Measurements from ENCODE around the gene PABPC5. TPM values are rescaled to one million over a fixed set of nuclear protein-coding genes. Genes with fewer than 3 reads are reported as not detected.

The PABPC5 gene
- 1 to 10 TPM; 2.2 to 4.2 (median 3.7) TPM for total RNA-seq

- TF ChIP-seq POLR2AphosphoS5 (IDR thresholded peaks at IDR 0.05) (peak; percentile 78 to 94), EP300 (IDR thresholded peaks at IDR 0.05) (no peak), POLR2A (IDR thresholded peaks at IDR 0.05; ENCODE audit: low read depth) (peak; percentile 40), CTCF (IDR thresholded peaks at IDR 0.05) (no peak)
- peak within 1 kb of the TSS; percentile 53 to 64 (median 59) for H3K4me3 ChIP-seq
- no peak for DNase-seq (ENCODE audit: extremely low spot score)
- H3K27ac ChIP-seq (replicated peaks in 1 of 4): peak within 1 kb of the TSS; percentile 81 to 87 (median 84)
- H3K4me1 ChIP-seq: peaks cover 0 to 16% (median 3%) of the 10 kb centered on the region in 4 donors
- intact Hi-C loops (cut with DNase I): no loop called here
- no peaks in the 10 kb centered on the region for H3K9me3 ChIP-seq
- H3K36me3 ChIP-seq: no peaks in the 10 kb centered on the region
- no peaks in the 10 kb centered on the region for H3K27me3 ChIP-seq
- 14% methylated on average over 42 of the region's 48 CpGs for WGBS
Observed at GRCh38 chrX:91434351-91435168, at the start of gene PABPC5. PABPC5 (plus strand) TSS chrX:91434839; CDS start chrX:91435578, 739 bp downstream.

GRCh38 chrX:91389026-91389425 lies 45.6 kb upstream of the PABPC5 start:
- no peak overlapping the region for H3K4me3 ChIP-seq
- 73% methylated on average over 2 of the region's 2 CpGs for WGBS
- no peaks in the 10 kb centered on the region for H3K36me3 ChIP-seq
- H3K27ac ChIP-seq (replicated peaks in 1 of 4): no peak overlapping the region
- H3K4me1 ChIP-seq: no peaks in the 10 kb centered on the region
- H3K9me3 ChIP-seq: no peaks in the 10 kb centered on the region
- intact Hi-C loops (cut with DNase I): no loop called here
- H3K27me3 ChIP-seq: no peaks in the 10 kb centered on the region
- DNase-seq (ENCODE audit: extremely low spot score): no peak
- TF ChIP-seq CTCF (IDR thresholded peaks at IDR 0.05) (no peak), EP300 (IDR thresholded peaks at IDR 0.05) (no peak), POLR2A (IDR thresholded peaks at IDR 0.05; ENCODE audit: low read depth) (no peak), POLR2AphosphoS5 (IDR thresholded peaks at IDR 0.05) (no peak)

GRCh38 chrX:91414713-91415112 lies 19.9 kb upstream of the PABPC5 start:
- TF ChIP-seq EP300 (IDR thresholded peaks at IDR 0.05) (no peak), POLR2AphosphoS5 (IDR thresholded peaks at IDR 0.05) (no peak), CTCF (IDR thresholded peaks at IDR 0.05) (peak; percentile 15 to 51 (median 38)), POLR2A (IDR thresholded peaks at IDR 0.05; ENCODE audit: low read depth) (no peak)
- 16% methylated on average over 6 of the region's 6 CpGs for WGBS

GRCh38 chrX:91435395-91435794 lies 756 bp downstream of the PABPC5 start:
- Histone ChIP-seq H3K4me1 (peaks cover 0 to 16% (median 3%) of the 10 kb centered on the region in 4 donors), H3K9me3 (no peaks in the 10 kb centered on the region), H3K27ac (replicated peaks in 1 of 4) (peak overlapping the region; percentile 81 to 87 (median 84)), H3K4me3 (peak overlapping the region; percentile 53 to 64 (median 59)), H3K36me3 (no peaks in the 10 kb centered on the region), H3K27me3 (no peaks in the 10 kb centered on the region)
- no peak for TF ChIP-seq POLR2AphosphoS5 (IDR thresholded peaks at IDR 0.05)
- TF ChIP-seq POLR2A (IDR thresholded peaks at IDR 0.05; ENCODE audit: low read depth): no peak
- no peak for TF ChIP-seq EP300 (IDR thresholded peaks at IDR 0.05)
- no peak for TF ChIP-seq CTCF (IDR thresholded peaks at IDR 0.05)
- intact Hi-C loops (cut with DNase I): no loop called here
- no peak for DNase-seq (ENCODE audit: extremely low spot score)
- WGBS: 43% methylated on average over 14 of the region's 14 CpGs

More at GRCh38 chrX:91414713-91415112, 19.9 kb upstream of the PABPC5 start:
- Histone ChIP-seq H3K27ac (replicated peaks in 1 of 4) (no peak overlapping the region), H3K27me3 (no peaks in the 10 kb centered on the region), H3K9me3 (peaks cover 0 to 6% (median 0%) of the 10 kb centered on the region in 4 donors), H3K4me3 (no peak overlapping the region), H3K4me1 (no peaks in the 10 kb centered on the region), H3K36me3 (no peaks in the 10 kb centered on the region)
- intact Hi-C loops (cut with DNase I): no loop called here
- no peak for DNase-seq (ENCODE audit: extremely low spot score)

Small RNA genes within 50 kb of the gene (small RNA-seq; reads per million reads assigned to genes)
- gene AL662874.1: 0 reads per million in 3 donors

Data from esophagus muscularis mucosa (tissue), 4 donors.